Right renal cortex interstitium (tissue), 3 donors: ENCODE results near the gene EYA4. TPM values are rescaled to one million over a fixed set of nuclear protein-coding genes. Genes with fewer than 3 reads are reported as not detected.
A peak's percentile ranks its signal among the peaks of the same experiment; 100 is the strongest.

Experiments used
- DNase-seq, 3 donors: peaks; one replicate each; pipeline ENCODE4 v3.0.0-alpha.2; 2013; ENCODE audit warnings: low read depth in 3 of 3, low spot score in 2 of 3
- polyA plus RNA-seq, 3 donors: library from polyadenylated mRNA; unstranded; fragments of 120-200 nt; gene quantifications; one replicate each; pipeline ENCODE4 v1.2.1, GENCODE V29; 2013; ENCODE audit not compliant: insufficient read length in 3 of 3

Gene EYA4
- polyA plus RNA-seq, 3 donors: 15.8 to 17.5 (median 16.6) TPM

GRCh38 chr6:133340557-133340956 lies 99.4 kb downstream of the EYA4 start:
- DNase-seq: no peak

GRCh38 chr6:133341607-133342158 lies 100.5 kb downstream of the EYA4 start:
- no peak for DNase-seq

- DNase-seq: no peak
These were observed 102.1 kb downstream of the EYA4 start for GRCh38 chr6:133343220-133343619.

- DNase-seq: no peak
These were observed 107.7 kb downstream of the EYA4 start for GRCh38 chr6:133348846-133349245.

GRCh38 chr6:133350928-133351327 lies 109.8 kb downstream of the EYA4 start:
- DNase-seq: no peak

- no peak for DNase-seq
These were observed 110.9 kb downstream of the EYA4 start for GRCh38 chr6:133352046-133352445.

GRCh38 chr6:133353061-133353460 lies 111.9 kb downstream of the EYA4 start:
- DNase-seq: no peak

- no peak for DNase-seq
These were observed 114.8 kb downstream of the EYA4 start for GRCh38 chr6:133355922-133356321.

GRCh38 chr6:133358574-133359150 lies 117.5 kb downstream of the EYA4 start:
- DNase-seq: peak in 1 of 3 donors; percentile 9

- DNase-seq: no peak
These were observed 118.1 kb downstream of the EYA4 start for GRCh38 chr6:133359256-133359655.

- no peak for DNase-seq
These were observed 118.6 kb downstream of the EYA4 start for GRCh38 chr6:133359760-133360159.

GRCh38 chr6:133360194-133360593 lies 119.0 kb downstream of the EYA4 start:
- no peak for DNase-seq

GRCh38 chr6:133362813-133363212 lies 121.7 kb downstream of the EYA4 start:
- DNase-seq: no peak

- no peak for DNase-seq
These were observed 127.5 kb downstream of the EYA4 start for GRCh38 chr6:133368664-133369063.

GRCh38 chr6:133369773-133370272 lies 128.7 kb downstream of the EYA4 start:
- DNase-seq: no peak

- no peak for DNase-seq
These were observed 135.6 kb downstream of the EYA4 start for GRCh38 chr6:133376743-133377142.

GRCh38 chr6:133377219-133377618 lies 136.1 kb downstream of the EYA4 start:
- no peak for DNase-seq

GRCh38 chr6:133380047-133380446 lies 138.9 kb downstream of the EYA4 start:
- no peak for DNase-seq

- DNase-seq: no peak
These were observed 139.6 kb downstream of the EYA4 start for GRCh38 chr6:133380723-133381122.

GRCh38 chr6:133388731-133389130 lies 147.6 kb downstream of the EYA4 start:
- DNase-seq: no peak

GRCh38 chr6:133390168-133390567 lies 149.0 kb downstream of the EYA4 start:
- DNase-seq: no peak

GRCh38 chr6:133392015-133392414 lies 150.9 kb downstream of the EYA4 start:
- no peak for DNase-seq

- DNase-seq: no peak
These were observed 151.5 kb downstream of the EYA4 start for GRCh38 chr6:133392641-133393040.
